SK-N-DZ (cell line): ENCODE results near the gene KCNK5.

Experiments used
- DNase-seq: peaks from one replicate; pipeline ENCODE4 v3.0.0-alpha.2; 2015; ENCODE audit warnings: low spot score

The KCNK5 gene

GRCh38 chr6:39240155-39240757, 11.0 kb upstream of the KCNK5 start:
- no peak for DNase-seq

- DNase-seq: peak; percentile 35
Observed at GRCh38 chr6:39239527-39240154, 10.4 kb upstream of the KCNK5 start.

GRCh38 chr6:39236742-39237141, 7.5 kb upstream of the KCNK5 start:
- DNase-seq: no peak

GRCh38 chr6:39233333-39233732, 4.1 kb upstream of the KCNK5 start:
- no peak for DNase-seq

GRCh38 chr6:39231521-39232243, 2.4 kb upstream of the KCNK5 start:
- DNase-seq: no peak

GRCh38 chr6:39230654-39231035, 1.4 kb upstream of the KCNK5 start:
- no peak for DNase-seq

GRCh38 chr6:39228111-39228971, 934 bp downstream of the KCNK5 start:
- DNase-seq: peak; percentile 9

GRCh38 chr6:39227476-39227875, 1.8 kb downstream of the KCNK5 start:
- no peak for DNase-seq

- DNase-seq: no peak
Observed at GRCh38 chr6:39226639-39227329, 2.5 kb downstream of the KCNK5 start.

GRCh38 chr6:39225946-39226437, 3.3 kb downstream of the KCNK5 start:
- no peak for DNase-seq

GRCh38 chr6:39225543-39225942, 3.7 kb downstream of the KCNK5 start:
- DNase-seq: no peak

- no peak for DNase-seq
Observed at GRCh38 chr6:39224523-39225182, 4.6 kb downstream of the KCNK5 start.

- no peak for DNase-seq
Observed at GRCh38 chr6:39224011-39224410, 5.3 kb downstream of the KCNK5 start.

- DNase-seq: no peak
Observed at GRCh38 chr6:39223555-39223954, 5.7 kb downstream of the KCNK5 start.

GRCh38 chr6:39223061-39223460, 6.2 kb downstream of the KCNK5 start:
- no peak for DNase-seq

- no peak for DNase-seq
Observed at GRCh38 chr6:39221779-39222641, 7.3 kb downstream of the KCNK5 start.

GRCh38 chr6:39221115-39221514, 8.2 kb downstream of the KCNK5 start:
- DNase-seq: no peak

- DNase-seq: no peak
Observed at GRCh38 chr6:39218868-39219567, 10.3 kb downstream of the KCNK5 start.
